GM21447 (cell line): ENCODE data around the gene ATG4D.
"Not testable (repeated sequence)": the region's sequence is repeated elsewhere in the genome, so short reads cannot be mapped to it uniquely, and the experiment has no call there.

Source experiments
- ATAC-seq: cut with Tn5 transposase; IDR thresholded peaks from one replicate; pipeline ENCODE4 v1.9.1; 2021; ENCODE audit not compliant: unreplicated experiment

Gene ATG4D

DNA sequence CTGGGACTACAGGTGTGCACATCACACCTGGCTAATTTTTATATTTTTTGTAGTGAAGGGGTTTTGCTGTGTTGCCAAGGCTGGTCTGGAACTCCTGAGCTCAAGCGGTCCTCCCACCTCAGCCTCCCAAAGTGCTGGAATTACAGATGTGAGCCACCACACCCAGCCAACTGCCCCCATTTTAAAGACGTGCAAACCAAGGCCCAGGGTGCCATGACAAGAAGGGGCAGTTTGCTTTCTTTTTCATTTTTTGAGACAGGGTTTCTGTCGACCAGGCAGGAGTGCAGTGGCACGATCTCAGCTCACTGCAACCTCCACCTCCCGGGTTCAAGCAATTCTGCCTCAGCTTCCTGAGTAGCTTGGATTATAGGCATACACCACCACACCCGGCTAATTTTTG, 30.1 kb downstream of the ATG4D start:
- ATAC-seq, result not testable (repeated sequence)

DNA sequence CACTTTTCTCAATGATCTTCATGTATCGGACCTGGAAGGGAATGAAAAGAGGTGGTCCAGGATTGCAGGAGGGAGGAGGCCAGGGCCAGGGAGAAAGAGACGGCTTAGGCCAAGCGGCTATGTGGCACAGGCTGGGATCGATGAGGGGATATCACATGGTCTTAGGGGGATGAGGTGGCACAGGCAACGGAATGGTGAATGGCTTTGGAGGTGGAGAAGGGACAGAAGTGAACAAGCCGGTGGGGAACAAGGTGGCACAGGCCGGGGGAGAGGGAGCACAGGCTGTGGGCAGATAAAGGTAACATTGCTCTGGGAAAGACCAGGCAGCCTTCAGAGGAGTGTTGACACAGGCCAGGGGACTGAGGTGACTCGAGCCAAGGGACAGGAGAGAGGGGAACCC, 30.8 kb downstream of the ATG4D start:
- ATAC-seq, result no peak

- no peak for ATAC-seq
Observed at GRCh38 chr19:10575011-10575716, 31.5 kb downstream of the ATG4D start.

DNA sequence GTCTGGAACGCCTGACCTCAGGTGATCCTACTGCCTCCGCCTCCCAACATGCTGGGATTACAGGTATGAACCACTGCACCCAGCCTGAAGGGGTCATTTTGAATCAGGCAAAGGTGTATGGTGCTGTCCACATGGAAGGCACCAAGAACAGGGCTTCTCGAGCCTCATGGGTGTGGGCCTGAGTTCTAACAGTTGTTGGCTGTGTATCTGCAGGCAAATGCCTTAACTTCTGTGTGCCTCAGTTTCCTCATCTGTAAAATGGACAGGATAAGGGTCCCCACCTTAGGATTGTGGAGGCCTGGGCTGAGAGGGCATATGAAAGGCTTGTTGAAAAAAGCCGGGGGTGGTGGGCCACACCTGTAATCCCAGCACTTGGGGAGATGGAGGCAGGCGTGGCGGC, 34.2 kb downstream of the ATG4D start:
- no peak for ATAC-seq

DNA sequence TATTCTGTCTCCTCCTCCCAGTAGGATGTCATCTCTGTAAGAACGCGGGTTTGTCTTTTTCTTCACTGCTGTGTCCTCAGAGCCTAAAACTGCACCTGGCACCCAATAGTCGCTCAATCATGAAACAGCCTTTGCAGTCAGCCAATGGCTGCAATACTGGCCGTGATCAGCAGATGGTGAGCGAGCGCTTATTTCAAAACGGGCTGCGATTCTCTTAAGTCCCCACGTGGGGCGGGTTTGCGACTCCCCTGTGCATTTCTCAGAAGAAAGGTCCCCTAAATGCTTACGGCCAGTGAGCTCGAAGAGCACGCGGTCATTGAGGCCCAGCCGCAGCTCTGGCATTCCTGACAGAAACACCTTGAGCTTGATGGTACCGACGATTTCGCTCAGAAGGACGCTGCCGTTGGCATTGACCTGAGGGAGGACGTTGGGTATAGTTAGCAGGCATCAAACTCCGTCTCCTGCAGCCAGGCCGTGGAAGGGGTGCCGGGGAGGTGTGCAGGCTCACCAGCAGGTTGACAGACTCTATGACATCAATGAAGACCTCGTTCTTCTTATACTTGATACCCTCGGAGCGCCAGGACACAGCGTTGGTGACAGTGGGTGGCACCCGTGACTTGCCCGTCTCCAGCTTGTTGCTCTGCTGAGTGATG, 37.4 kb downstream of the ATG4D start:
- ATAC-seq, result no peak

DNA sequence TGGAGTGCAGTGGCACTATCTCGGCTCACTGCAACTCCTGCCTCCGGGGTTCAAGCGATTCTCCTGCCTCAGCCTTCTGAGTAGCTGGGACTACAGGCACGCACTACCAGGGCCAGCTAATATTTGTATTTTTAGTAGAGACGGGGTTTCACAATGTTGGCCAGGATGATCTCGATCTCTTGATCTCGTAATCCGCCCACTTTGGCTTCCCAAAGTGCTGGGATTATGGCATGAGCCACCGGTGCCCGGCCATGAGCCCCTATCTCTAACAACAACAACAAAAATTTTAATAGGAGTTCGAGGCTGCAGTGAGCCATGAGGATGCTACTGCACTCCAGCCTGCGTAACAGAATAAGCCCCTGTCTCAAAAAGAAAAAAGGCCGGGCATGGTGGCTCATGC, 38.4 kb downstream of the ATG4D start:
- no peak for ATAC-seq

- ATAC-seq, result no peak
Observed at GRCh38 chr19:10583036-10583776, 39.5 kb downstream of the ATG4D start.

- ATAC-seq, result no peak
Observed at GRCh38 chr19:10586396-10586795, 42.7 kb downstream of the ATG4D start.

- no peak for ATAC-seq
Observed at GRCh38 chr19:10587022-10587838, 43.5 kb downstream of the ATG4D start, which contains the start of gene AP1M2. AP1M2 (minus strand) TSS chr19:10587312; CDS start chr19:10587231, 81 bp downstream.

- ATAC-seq, result no peak
Observed at GRCh38 chr19:10587839-10588150, 44.1 kb downstream of the ATG4D start.

DNA sequence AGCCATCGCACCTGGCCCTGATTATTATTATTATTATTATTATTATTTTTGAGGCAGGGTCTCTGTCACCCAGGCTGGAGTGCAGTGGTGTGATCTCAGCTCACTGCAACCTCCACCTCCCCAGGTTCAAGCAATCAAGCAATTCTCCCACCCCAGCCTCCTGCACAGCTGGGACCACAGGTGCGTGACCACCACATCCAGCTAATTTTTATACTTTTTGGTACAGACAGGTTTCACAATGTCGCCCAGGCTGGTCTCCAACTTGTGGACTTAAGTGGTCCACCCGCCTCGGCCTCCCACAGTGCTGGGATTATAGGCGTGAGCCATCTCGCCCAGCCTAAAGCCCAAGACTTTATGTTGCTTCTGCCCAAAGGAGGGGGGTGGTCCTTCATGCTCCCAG, 49.4 kb downstream of the ATG4D start:
- ATAC-seq, result no peak

GRCh38 chr19:10593820-10594637, 50.3 kb downstream of the ATG4D start:
- ATAC-seq, result peak; percentile 75

GRCh38 chr19:10600149-10600548, 56.4 kb downstream of the ATG4D start:
- ATAC-seq, result no peak

GRCh38 chr19:10601999-10602329, 58.3 kb downstream of the ATG4D start:
- no peak for ATAC-seq

DNA sequence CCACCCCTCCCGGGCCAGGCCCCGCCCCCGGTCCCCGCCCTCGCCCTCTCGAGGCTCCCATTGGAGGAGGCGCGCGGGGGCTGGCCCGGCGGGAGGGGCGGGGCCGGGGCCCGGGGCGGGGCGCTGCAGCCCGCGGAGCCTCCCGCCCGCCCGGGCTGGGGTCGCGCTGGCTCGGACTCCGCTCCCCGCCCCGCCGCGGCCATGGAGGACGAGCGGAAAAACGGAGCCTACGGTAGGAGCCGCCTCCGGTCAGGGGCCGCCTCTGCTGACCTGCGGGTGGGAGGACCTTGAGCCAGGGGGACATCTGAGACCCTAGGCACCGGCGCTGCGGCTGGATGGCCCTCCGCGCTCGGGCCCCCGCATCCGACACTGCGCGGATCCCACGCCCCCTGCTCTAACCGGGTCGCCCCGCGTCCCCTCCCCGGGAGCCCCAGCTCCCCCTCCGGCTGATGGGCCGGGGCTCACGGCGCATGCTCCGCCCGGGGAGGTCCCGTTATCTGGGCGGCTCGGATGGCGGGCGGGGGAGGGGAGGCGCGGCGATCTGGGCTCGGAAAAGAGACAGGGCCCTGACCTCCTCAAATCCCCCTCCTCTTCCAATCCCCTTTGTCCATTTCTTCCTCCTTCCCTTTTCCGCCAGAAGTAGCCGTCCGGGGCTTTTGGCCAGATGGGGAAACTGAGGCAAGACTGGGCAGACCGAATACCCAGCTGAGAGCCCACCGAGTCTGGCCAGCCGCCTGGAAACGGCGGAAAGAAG, 58.8 kb downstream of the ATG4D start:
- peak; percentile 40 for ATAC-seq
